NT2/D1 (cell line): ENCODE measurements around the gene WASF2.

Experiments used
- YY1 ChIP-seq: IDR thresholded peaks from 2 replicates; pipeline ENCODE4 v1.6.1; 2011; ENCODE audit not compliant: insufficient read length, insufficient read depth
- ZNF274 ChIP-seq: IDR thresholded peaks from 2 replicates; pipeline ENCODE4 v1.6.1; 2011; ENCODE audit warnings: mild to moderate bottlenecking, low read depth, low read length

DNA sequence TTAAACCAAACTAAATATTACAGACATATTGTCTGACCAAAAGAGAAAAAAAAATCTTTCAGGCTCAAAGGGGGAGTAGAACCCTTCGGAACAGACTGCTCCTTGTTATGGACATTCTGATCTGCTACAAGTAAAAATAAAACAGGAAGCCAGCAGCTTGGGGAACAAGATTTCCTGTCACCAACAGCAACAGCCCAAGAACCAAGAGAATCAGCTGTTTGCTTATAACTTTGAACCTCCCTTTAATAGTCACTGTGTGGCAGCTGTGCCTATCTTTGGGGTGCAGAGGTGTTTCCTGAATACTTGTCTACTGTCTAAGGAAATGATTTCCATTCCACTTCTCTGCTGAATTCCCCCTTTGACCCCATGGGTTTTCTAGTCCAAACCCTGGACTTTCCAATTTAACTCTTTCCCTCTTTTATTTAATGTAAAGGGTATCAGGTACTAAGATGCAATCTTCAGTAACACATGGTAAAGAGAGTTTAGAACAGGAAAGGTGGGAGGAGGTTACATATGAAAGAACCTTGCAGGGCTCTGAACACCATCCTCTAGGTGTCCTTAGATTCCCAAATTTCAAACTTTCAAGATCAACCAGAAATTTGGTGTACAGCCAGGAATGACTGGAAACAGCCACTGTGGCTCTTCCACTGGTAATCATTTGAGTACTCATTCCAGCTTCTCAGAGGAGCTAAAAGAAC, 58.9 kb downstream of the WASF2 start:
- TF ChIP-seq YY1 (no peak), ZNF274 (no peak)
